Activated CD4-positive, alpha-beta T cell treated with anti-CD3 and anti-CD28 coated beads, Interleukin-2, amount 50 U/mL, for 48 hours (primary cell): ENCODE measurements around the gene MGAT2.

ENCODE experiments used
- DNase-seq, 2 experiments: peaks; one replicate each; pipeline ENCODE4 v3.0.0-alpha.2; 2020

The MGAT2 gene

GRCh38 chr14:49659526-49660455, 39.2 kb downstream of the MGAT2 start:
- no peak for DNase-seq

GRCh38 chr14:49670475-49670874, 49.9 kb downstream of the MGAT2 start:
- DNase-seq: no peak
